ENCODE results near the gene PRLR.

DNA sequence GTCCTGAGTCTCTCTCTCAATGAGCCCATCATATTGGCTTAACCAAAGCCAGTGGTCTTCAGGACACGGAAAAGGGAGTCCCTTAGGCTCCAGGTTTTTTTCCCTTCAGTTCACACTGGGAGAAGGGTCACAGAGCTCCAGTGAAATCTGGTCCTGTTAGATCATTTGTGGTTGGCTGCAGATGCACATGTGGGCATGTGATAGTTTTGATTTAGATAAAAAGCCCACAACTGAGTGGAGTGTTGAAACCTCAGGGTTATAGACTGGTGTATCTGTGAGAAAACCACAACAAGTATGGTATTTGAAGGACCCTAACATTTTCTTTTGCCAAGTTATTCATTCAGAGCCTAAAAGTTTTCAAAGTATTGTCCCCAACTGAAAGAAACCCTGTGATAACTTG, 46.7 kb downstream of the PRLR start:
- no peak for TF ChIP-seq POLR2A (IDR thresholded peaks at IDR 0.05)
- TF ChIP-seq, protein P1, sequence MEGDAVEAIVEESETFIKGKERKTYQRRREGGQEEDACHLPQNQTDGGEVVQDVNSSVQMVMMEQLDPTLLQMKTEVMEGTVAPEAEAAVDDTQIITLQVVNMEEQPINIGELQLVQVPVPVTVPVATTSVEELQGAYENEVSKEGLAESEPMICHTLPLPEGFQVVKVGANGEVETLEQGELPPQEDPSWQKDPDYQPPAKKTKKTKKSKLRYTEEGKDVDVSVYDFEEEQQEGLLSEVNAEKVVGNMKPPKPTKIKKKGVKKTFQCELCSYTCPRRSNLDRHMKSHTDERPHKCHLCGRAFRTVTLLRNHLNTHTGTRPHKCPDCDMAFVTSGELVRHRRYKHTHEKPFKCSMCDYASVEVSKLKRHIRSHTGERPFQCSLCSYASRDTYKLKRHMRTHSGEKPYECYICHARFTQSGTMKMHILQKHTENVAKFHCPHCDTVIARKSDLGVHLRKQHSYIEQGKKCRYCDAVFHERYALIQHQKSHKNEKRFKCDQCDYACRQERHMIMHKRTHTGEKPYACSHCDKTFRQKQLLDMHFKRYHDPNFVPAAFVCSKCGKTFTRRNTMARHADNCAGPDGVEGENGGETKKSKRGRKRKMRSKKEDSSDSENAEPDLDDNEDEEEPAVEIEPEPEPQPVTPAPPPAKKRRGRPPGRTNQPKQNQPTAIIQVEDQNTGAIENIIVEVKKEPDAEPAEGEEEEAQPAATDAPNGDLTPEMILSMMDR (IDR thresholded peaks at IDR 0.05): no peak

All from Peyer's patch (tissue), 4 donors.